ENCODE measurements around the gene GTF2F2. TPM values are rescaled to one million over a fixed set of nuclear protein-coding genes. Genes with fewer than 3 reads are reported as not detected.
"Not testable (repeated sequence)": the region's sequence is repeated elsewhere in the genome, so short reads cannot be mapped to it uniquely, and the experiment has no call there.

Gene GTF2F2
- total and polyA plus RNA-seq, 7 donors, result 18.5 to 32.7 (median 28.5) TPM

DNA sequence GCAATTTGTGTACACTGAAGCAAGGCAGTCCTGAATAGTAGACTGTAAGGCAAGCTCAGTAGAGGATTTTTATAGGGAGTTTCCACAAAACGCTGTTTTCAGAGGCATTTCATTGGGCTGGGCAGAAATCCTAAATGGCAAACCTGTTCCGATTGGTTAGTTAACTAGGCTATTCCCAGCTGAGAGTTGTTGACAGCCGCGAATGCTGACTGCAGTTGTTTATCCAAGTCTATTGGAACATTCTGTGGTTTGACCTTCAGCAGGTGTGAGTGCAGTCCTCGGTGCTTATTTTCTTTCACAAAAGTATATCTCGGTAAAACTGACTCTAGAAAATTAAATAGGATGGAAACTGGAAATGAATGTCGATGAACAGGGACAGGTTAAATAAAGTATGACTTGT, 175.2 kb downstream of the GTF2F2 start:
- intact Hi-C loops (cut with DNase I), result no loop called here
- no peaks in the 10 kb centered on the region for H3K27me3 ChIP-seq
- no peaks in the 10 kb centered on the region for H3K36me3 ChIP-seq
- no peak for DNase-seq
- no peak overlapping the region for H3K4me3 ChIP-seq
- WGBS, 2 donors, result 67 to 76% methylated on average over 7 of the region's 7 CpGs
- H3K9me3 ChIP-seq, result no peaks in the 10 kb centered on the region
- peaks cover 0 to 6% (median 2%) of the 10 kb centered on the region in 4 donors for H3K4me1 ChIP-seq
- no peak for TF ChIP-seq POLR2AphosphoS5 (IDR thresholded peaks at IDR 0.05)
- H3K27ac ChIP-seq, result no peak overlapping the region

DNA sequence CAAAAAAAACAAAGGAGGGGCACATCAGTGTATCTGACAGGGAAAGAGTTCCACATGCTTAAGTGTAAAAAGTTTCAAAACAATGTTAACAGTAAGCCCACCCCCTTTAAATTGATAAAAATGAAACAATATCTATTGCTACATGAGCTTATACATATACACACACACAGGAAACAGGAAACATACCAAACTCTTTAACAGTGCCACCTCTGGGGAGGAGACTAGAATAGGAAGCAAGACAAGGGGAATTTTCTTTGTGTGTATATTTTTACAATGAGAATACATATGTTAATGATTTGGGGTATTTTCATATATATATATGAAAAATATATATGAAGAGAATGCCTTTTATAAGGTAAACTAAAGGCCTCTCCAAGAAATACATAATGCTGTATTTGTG, 175.9 kb downstream of the GTF2F2 start:
- Histone ChIP-seq H3K27ac (no peak overlapping the region), H3K4me3 (no peak overlapping the region), H3K36me3 (no peaks in the 10 kb centered on the region), H3K4me1 (peaks cover 0 to 6% (median 2%) of the 10 kb centered on the region in 4 donors), H3K9me3 (no peaks in the 10 kb centered on the region), H3K27me3 (no peaks in the 10 kb centered on the region)
- no peak for DNase-seq
- TF ChIP-seq POLR2AphosphoS5 (IDR thresholded peaks at IDR 0.05) (no peak), POLR2A (IDR thresholded peaks at IDR 0.05) (no peak), EP300 (IDR thresholded peaks at IDR 0.05) (no peak)
- TF ChIP-seq, protein P1, sequence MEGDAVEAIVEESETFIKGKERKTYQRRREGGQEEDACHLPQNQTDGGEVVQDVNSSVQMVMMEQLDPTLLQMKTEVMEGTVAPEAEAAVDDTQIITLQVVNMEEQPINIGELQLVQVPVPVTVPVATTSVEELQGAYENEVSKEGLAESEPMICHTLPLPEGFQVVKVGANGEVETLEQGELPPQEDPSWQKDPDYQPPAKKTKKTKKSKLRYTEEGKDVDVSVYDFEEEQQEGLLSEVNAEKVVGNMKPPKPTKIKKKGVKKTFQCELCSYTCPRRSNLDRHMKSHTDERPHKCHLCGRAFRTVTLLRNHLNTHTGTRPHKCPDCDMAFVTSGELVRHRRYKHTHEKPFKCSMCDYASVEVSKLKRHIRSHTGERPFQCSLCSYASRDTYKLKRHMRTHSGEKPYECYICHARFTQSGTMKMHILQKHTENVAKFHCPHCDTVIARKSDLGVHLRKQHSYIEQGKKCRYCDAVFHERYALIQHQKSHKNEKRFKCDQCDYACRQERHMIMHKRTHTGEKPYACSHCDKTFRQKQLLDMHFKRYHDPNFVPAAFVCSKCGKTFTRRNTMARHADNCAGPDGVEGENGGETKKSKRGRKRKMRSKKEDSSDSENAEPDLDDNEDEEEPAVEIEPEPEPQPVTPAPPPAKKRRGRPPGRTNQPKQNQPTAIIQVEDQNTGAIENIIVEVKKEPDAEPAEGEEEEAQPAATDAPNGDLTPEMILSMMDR (IDR thresholded peaks at IDR 0.05), result no peak
- intact Hi-C loops (cut with DNase I), result no loop called here

DNA sequence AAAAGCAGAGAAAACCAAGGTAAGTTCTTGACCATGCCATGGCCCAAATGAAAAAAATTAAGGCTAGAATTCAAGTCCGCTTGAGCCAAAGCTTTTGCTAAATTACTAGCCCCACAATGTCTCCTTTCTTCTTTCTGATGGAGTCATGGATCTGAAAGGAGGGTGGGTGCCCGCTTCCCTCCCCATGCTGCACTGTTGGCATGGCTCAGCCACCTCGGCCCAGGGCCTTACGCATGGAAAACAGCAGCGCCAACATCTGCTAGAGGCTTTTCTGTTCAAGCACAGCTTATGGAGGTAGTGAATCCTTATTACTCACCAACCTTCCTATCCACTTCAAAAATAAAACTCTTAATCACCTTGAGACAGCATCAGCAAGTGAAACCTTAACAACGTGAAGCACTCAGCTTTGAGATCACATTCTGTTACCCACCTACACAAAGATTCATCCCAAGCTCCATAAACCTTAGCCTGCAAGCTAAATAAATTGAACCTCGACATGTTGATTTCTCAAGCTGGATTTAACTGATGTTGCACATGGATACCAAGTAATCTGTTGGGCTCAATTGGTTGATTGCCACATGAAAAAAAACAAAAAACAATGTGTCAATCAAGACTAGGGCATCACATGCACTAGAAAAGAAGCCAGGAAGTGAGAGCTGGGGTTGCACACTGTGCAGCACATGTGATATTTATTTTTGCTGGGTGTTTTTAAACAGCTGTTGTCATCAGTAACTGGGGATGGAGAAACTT, 177.3 kb downstream of the GTF2F2 start:
- Histone ChIP-seq H3K27ac (no peak overlapping the region), H3K9me3 (no peaks in the 10 kb centered on the region), H3K36me3 (no peaks in the 10 kb centered on the region), H3K4me3 (no peak overlapping the region), H3K27me3 (no peaks in the 10 kb centered on the region), H3K4me1 (peaks cover 0 to 6% (median 2%) of the 10 kb centered on the region in 4 donors)
- DNase-seq, result no peak
- 83 to 85% methylated on average over 7 of the region's 7 CpGs for WGBS, 2 donors
- intact Hi-C loops (cut with DNase I), result no loop called here
- no peak for TF ChIP-seq POLR2AphosphoS5 (IDR thresholded peaks at IDR 0.05)
- TF ChIP-seq POLR2A (IDR thresholded peaks at IDR 0.05), result no peak
- TF ChIP-seq, protein P1 (IDR thresholded peaks at IDR 0.05), result no peak
- TF ChIP-seq EP300 (IDR thresholded peaks at IDR 0.05), result no peak

DNA sequence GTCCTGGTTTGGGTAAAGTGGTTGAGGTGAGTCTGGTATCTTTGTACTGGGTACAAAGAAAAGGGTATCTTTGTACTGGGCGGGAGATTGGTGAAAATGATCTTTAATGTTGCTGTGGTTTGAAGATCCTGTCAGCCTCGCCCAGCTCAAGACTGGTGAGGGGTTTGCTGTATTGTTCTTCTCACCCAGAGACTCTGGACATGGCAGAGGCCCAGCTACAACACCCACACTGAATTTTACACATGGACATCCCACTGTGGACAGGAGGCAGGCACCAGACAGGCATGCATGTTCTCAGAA, 177.8 kb downstream of the GTF2F2 start:
- intact Hi-C loops (cut with DNase I), result no loop called here
- Histone ChIP-seq H3K4me3 (no peak overlapping the region), H3K27me3 (no peaks in the 10 kb centered on the region), H3K27ac (no peak overlapping the region), H3K9me3 (no peaks in the 10 kb centered on the region), H3K4me1 (peaks cover 0 to 6% (median 2%) of the 10 kb centered on the region in 4 donors), H3K36me3 (no peaks in the 10 kb centered on the region)
- DNase-seq, result no peak
- 71 to 85% methylated on average over 2 of the region's 2 CpGs for WGBS, 2 donors
- TF ChIP-seq POLR2A (IDR thresholded peaks at IDR 0.05) (no peak), POLR2AphosphoS5 (IDR thresholded peaks at IDR 0.05) (no peak), EP300 (IDR thresholded peaks at IDR 0.05) (no peak)
- TF ChIP-seq, protein P1 (IDR thresholded peaks at IDR 0.05), result no peak

DNA sequence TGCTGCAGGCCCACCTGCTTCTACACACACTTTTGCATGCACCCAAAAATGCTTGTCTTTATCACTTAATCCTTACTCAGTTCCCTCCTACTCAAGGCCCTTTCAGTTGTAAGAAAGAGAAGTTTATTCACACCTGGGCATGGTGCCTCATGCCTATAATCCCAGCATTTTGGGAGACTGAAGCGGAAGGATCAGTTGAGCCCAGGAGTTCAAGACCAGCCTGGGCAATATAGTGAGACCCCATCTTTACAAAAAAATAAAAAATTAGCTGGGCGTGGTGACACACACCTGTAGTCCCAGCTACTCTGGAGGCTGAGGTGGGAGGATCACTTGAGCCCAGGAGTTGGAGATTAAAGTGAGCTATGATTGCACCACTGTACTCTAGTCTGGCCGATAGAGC, 178.2 kb downstream of the GTF2F2 start:
- H3K36me3 ChIP-seq; H3K27me3 ChIP-seq; H3K9me3 ChIP-seq; intact Hi-C loops (cut with DNase I); DNase-seq; H3K27ac ChIP-seq; H3K4me1 ChIP-seq; H3K4me3 ChIP-seq: not testable (repeated sequence)
- WGBS, 2 donors, result 92 to 94% methylated on average over 3 of the region's 3 CpGs

DNA sequence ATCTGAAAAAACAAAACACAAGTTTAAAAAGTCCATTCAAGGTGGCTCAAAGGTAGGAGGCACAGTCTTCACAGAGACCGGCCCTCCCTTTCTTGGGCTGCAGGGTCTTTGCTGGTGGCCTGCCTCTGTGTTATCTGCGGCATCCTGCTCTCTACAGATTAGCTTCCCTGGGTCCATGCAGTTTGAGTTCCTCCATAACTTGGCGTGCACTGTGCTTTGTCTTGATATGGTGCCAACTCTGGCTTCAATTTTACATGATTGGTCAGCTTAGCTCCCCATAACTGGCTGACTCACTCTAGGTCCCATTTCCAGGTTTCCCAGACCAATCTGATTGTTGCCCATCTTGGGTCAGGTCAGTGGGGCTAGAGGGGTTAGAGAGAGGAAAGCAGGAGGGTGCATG, 178.9 kb downstream of the GTF2F2 start:
- DNase-seq, result no peak
- H3K9me3 ChIP-seq, result no peaks in the 10 kb centered on the region
- intact Hi-C loops (cut with DNase I), result no loop called here
- H3K36me3 ChIP-seq, result no peaks in the 10 kb centered on the region
- WGBS, 2 donors, result 68 to 83% methylated on average over 3 of the region's 3 CpGs
- TF ChIP-seq EP300 (IDR thresholded peaks at IDR 0.05) (no peak), POLR2AphosphoS5 (IDR thresholded peaks at IDR 0.05) (peak in 1 of 4 donors; percentile 5)
- peaks cover 0 to 9% (median 3%) of the 10 kb centered on the region in 4 donors for H3K4me1 ChIP-seq
- H3K27ac ChIP-seq, result no peak overlapping the region
- no peak overlapping the region for H3K4me3 ChIP-seq
- no peaks in the 10 kb centered on the region for H3K27me3 ChIP-seq
